Measurements from ENCODE around the gene ADAM30.
A peak's percentile ranks its signal among the peaks of the same experiment; 100 is the strongest.
"Not testable (repeated sequence)": the region's sequence is repeated elsewhere in the genome, so short reads cannot be mapped to it uniquely, and the experiment has no call there.

Gene ADAM30

DNA sequence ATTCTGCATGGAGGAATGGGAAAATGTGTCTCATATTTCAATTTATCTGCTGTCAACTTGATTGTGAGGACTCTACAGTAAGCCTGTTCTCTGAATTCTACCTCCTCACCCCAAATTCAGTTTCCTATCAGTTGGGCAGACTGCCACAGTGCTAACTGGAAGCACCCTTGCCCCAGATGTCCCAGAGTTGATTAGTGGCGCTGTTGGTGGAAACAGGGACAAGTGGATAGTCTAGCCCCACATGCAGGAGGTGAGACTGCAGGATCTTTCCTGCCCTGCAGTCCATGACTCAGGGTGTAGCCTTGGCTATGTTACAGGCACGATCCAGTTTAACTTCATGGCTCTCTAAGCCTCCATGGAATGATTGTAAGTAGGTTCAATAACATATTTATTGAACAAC, 22.1 kb downstream of the ADAM30 start:
- Mint-ChIP-seq H3K4me1 (ENCODE audit: low read depth) (peaks cover 6% of the 10 kb centered on the region), H3K36me3 (ENCODE audit: low read depth) (no peaks in the 10 kb centered on the region), H3K4me3 (no peak overlapping the region), H3K9me3 (no peaks in the 10 kb centered on the region), H3K27me3 (no peaks in the 10 kb centered on the region), H3K27ac (no peak overlapping the region)
- intact Hi-C loops (cut with micrococcal nuclease) = no loop called here

DNA sequence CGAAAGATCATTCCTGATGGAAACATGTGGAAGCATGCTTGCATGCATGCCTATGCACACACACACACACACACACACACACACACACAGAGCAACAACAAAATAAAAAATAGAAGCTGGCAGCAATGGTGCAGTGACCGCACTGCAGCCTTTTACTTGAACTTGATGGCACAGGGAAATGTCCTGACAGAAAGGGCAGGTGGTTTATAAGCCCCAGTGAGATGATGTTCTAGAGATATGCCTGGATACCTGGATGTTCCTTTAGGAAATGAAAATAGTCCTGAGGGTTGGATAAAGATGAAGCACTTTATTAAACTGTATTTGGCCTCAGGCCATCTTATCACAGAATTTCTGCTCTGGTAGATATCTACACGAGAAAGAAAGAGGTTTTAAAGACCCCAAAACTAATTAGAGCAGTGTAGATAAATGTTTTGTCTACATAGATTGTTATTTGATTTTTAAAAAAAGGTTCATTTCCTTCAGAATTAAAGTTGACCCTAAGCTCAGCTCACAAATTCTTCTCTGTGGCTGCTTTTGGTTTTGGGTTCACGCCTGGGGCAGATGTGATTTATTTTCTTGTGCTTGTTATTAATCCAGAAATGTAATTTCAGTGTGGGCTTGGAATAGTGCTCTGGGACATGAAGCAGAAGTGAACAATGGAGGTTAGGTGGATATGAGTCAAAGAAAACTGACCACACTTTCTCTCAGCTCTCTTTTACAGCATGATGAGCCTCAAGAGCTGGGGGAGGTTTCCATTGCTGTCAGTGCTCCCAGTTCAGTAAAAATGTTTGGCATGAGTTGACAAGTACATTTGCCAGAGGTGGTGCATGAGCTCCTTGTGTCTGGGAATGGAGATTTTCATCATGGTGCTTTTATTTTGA, 22.9 kb downstream of the ADAM30 start:
- Mint-ChIP-seq H3K4me1 (ENCODE audit: low read depth) (peaks cover 6% of the 10 kb centered on the region), H3K27me3 (no peaks in the 10 kb centered on the region), H3K36me3 (ENCODE audit: low read depth) (no peaks in the 10 kb centered on the region), H3K4me3 (no peak overlapping the region), H3K27ac (no peak overlapping the region), H3K9me3 (no peaks in the 10 kb centered on the region)
- intact Hi-C loops (cut with micrococcal nuclease) = no loop called here

DNA sequence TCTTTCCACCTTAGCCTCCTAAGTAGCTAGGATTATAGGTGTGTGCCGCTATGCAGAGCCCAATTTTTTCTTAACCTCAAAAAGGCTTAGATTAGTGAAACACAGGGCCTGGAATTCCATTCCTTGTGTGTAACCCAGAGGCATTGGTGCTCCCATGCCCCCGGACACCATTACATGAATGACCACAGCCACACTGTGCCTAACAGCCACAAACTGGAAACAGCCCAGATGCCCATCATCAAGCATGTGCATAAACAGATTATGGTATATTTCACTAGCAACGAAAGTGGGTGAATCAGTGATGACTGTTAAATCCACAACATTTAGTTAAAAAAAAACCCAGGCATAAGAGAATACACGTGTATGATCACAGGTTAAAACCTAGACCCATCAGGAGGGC, 24.4 kb downstream of the ADAM30 start:
- intact Hi-C loops (cut with micrococcal nuclease) = no loop called here
- Mint-ChIP-seq H3K36me3 (ENCODE audit: low read depth) (no peaks in the 10 kb centered on the region), H3K4me1 (ENCODE audit: low read depth) (peaks cover 6% of the 10 kb centered on the region), H3K9me3 (no peaks in the 10 kb centered on the region), H3K27me3 (no peaks in the 10 kb centered on the region), H3K27ac (no peak overlapping the region), H3K4me3 (no peak overlapping the region)

DNA sequence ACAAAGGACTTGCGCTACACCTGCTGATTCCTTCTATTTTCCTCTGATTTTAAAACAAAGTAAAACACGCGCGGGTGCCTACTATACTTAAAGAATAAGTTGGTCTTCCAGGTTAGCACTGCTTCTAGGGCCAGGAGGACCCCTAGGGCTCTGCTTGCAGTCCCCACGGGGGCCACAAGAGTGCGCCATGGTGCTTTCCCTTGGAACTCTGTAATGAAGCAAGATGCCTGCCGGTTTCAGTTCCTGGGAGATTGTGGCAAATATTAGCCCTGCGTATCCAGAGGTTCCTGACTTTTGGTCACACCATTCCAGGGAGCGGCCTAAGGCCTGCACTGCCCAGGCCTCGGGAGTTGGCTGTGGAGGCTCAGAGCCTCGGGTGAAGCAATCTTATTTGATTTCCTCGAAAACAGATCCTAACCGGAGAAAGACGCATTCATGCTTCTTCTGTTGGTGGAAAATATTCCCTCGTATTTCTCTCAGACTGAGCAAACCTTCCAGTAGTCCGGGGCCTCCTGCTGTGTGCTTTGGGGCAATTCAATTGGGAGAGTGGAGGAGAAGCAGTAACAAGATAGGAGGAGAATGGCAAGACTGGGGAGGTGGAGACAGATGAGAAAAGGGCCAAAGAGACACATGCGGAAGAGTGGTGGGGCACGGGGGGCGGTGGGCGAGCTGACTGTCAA, 25.3 kb downstream of the ADAM30 start:
- intact Hi-C loops (cut with micrococcal nuclease) = no loop called here
- Mint-ChIP-seq H3K27me3 (peaks cover 1% of the 10 kb centered on the region), H3K9me3 (no peaks in the 10 kb centered on the region), H3K4me3 (no peak overlapping the region), H3K4me1 (ENCODE audit: low read depth) (peaks cover 6% of the 10 kb centered on the region), H3K27ac (peak overlapping the region; percentile 36), H3K36me3 (ENCODE audit: low read depth) (no peaks in the 10 kb centered on the region)

DNA sequence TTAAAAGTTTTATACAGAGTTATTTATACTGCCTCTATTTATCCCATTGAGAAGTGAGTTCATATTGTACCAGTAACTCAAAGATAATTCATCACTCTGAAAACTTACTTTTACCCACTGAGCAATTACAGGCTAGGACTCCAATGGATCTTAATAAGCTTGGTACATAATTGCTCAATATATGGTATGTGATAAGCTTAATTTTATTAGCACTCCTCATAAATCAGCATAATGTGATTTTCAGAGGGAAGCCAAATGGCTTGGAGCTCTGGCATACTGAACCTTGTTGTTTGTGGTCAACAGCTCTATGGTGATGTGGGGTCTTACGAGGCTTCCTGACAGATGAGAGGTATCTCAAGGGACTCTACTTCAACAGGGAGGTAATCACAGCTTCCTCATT, 26.3 kb downstream of the ADAM30 start:
- Mint-ChIP-seq H3K4me1 (ENCODE audit: low read depth) (peaks cover 6% of the 10 kb centered on the region), H3K9me3 (no peaks in the 10 kb centered on the region), H3K27me3 (peaks cover 1% of the 10 kb centered on the region), H3K27ac (no peak overlapping the region), H3K4me3 (no peak overlapping the region), H3K36me3 (ENCODE audit: low read depth) (no peaks in the 10 kb centered on the region)
- intact Hi-C loops (cut with micrococcal nuclease) = loop anchor here (10.0 kb wide), 2 partner anchors 45 to 65 kb away; no protein-coding TSS in a partner anchor

DNA sequence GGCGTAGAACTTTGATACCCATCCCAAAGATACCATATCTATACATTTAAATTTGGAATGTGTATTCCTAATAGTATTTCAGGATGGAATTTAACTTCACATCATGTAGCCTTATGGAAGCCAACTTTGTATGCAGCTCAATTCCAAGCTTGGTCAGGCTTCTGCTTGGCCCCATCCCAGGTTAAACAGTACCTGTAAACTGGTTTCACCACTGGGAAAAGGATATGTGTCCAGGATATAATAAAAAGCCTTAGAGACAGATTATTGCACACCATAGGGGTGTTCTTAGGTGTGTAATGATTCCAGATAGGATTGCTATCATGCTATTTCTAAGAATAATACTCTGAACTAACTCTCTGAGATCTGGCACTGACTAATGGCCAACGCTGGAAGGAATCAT, 28.1 kb downstream of the ADAM30 start:
- Mint-ChIP-seq H3K27ac (no peak overlapping the region), H3K4me3 (no peak overlapping the region), H3K27me3 (peaks cover 1% of the 10 kb centered on the region), H3K4me1 (ENCODE audit: low read depth) (peaks cover 6% of the 10 kb centered on the region), H3K9me3 (no peaks in the 10 kb centered on the region), H3K36me3 (ENCODE audit: low read depth) (no peaks in the 10 kb centered on the region)
- intact Hi-C loops (cut with micrococcal nuclease) = loop anchor here (10.0 kb wide), 2 partner anchors 47 to 63 kb away; no protein-coding TSS in a partner anchor

DNA sequence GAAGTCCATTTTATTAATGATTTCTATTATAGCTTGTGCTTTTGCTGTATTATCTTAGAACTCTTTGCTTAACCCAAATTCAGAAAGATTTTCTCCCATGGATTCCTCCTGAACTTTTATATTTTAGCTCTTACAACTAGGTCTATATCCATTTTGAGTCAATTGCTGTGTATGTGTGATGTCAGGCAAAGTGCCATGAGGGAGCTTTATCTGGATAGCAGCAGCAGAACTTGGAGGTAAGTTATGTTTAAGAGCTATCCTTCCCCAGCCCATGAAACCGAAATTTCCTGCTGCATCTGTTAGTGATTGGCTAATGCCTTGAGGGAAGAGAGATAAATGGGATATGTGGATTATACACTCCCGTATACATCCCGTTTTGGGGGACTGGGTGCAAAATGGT, 29.9 kb downstream of the ADAM30 start:
- H3K4me1 Mint-ChIP-seq (ENCODE audit: low read depth) = peaks cover 5% of the 10 kb centered on the region
- peaks cover 1% of the 10 kb centered on the region for H3K27me3 Mint-ChIP-seq
- H3K4me3 Mint-ChIP-seq = no peak overlapping the region
- intact Hi-C loops (cut with micrococcal nuclease) = loop anchor here (10.0 kb wide), 2 partner anchors 48 to 62 kb away; no protein-coding TSS in a partner anchor
- no peaks in the 10 kb centered on the region for H3K9me3 Mint-ChIP-seq
- no peak overlapping the region for H3K27ac Mint-ChIP-seq
- H3K36me3 Mint-ChIP-seq (ENCODE audit: low read depth) = no peaks in the 10 kb centered on the region

DNA sequence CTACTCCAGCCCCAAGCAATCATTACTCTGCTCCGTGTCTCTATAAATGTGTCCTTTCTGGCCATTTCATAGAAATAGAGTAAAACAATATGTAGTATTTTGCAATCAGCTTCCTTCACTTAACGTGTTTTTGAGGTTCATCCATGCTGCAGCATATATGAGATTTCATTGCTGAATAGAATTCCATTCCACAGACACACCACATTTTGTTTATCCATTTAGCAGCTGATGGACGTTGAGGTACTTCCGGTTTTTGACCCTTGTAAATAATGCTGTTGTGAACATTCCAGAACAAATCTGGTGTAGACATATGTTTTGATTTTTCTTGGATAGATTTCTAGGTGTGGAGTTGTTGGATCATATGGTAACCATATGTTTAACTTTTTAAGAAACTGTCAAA, 30.7 kb downstream of the ADAM30 start:
- Mint-ChIP-seq H3K27me3 (peaks cover 1% of the 10 kb centered on the region), H3K9me3 (no peaks in the 10 kb centered on the region), H3K36me3 (ENCODE audit: low read depth) (no peaks in the 10 kb centered on the region), H3K4me1 (ENCODE audit: low read depth) (no peaks in the 10 kb centered on the region), H3K27ac (no peak overlapping the region), H3K4me3 (no peak overlapping the region)
- intact Hi-C loops (cut with micrococcal nuclease) = loop anchor here (10.0 kb wide), 2 partner anchors 49 to 61 kb away; no protein-coding TSS in a partner anchor

DNA sequence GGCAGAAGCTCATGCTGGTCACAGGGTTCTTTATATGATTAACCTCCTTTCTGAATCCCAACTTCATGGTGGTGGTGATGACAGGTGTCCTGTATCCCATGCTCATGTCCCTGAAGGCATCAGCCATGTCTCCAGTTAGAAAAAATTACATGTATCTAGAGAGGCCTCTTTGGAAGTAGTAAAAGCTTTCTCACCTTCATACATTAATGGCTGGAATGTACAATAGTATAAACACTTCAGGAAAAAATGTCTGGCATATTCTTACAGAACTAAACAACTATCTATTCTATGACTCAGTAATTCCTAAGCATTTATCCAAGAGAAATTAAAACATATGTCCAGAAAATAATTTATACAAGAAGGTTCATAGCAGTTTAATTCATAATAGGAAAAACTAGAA, 34.0 kb downstream of the ADAM30 start:
- intact Hi-C loops (cut with micrococcal nuclease) = loop anchor here (10.0 kb wide), 2 partner anchors 53 to 57 kb away; no protein-coding TSS in a partner anchor
- H3K4me3 Mint-ChIP-seq = no peak overlapping the region
- peaks cover 1% of the 10 kb centered on the region for H3K27me3 Mint-ChIP-seq
- H3K27ac Mint-ChIP-seq = no peak overlapping the region
- no peaks in the 10 kb centered on the region for H3K36me3 Mint-ChIP-seq (ENCODE audit: low read depth)
- no peaks in the 10 kb centered on the region for H3K9me3 Mint-ChIP-seq
- H3K4me1 Mint-ChIP-seq (ENCODE audit: low read depth) = peaks cover 26% of the 10 kb centered on the region

DNA sequence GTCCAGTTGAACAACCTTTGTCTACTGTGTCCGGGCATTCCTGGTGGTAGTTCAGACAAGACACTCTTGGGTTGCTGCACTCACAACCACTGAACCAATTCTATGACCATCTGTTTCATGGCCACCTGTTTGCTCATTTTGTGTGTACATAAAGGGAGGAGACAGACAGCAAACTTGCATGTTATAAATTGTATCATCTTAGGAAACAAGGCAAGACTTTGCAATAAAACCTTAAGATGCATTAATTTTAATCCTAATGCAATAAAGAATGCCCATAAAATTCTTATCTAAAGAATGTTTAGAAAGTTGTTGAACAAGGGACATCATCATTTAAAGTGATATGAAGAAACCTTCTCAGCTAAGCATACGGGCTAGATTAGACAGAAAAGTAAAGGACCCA, 34.8 kb downstream of the ADAM30 start:
- Mint-ChIP-seq H3K27me3 (no peaks in the 10 kb centered on the region), H3K4me3 (no peak overlapping the region), H3K27ac (no peak overlapping the region), H3K36me3 (ENCODE audit: low read depth) (no peaks in the 10 kb centered on the region), H3K9me3 (no peaks in the 10 kb centered on the region), H3K4me1 (ENCODE audit: low read depth) (peaks cover 26% of the 10 kb centered on the region)
- intact Hi-C loops (cut with micrococcal nuclease) = loop anchor here (10.0 kb wide), 2 partner anchors 53 to 57 kb away; no protein-coding TSS in a partner anchor

DNA sequence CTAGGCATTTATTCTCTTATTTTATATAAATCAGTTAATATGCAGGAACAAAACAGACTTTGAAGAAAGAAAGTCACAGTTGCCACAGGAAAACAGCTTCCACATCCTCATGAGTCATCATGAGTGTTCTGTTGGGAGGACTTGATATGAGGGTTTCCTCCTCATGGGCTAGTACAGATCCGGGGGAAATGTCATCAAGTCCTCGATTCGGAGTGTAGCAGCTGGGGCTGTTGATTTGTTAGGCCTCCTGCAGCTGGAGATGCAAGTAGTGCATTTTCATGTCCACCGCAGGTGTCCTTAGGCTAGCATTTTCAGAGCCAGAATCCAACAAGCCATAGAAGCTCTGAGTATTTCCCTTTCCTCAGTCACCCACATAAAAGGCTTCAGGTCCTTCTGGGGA, 36.7 kb downstream of the ADAM30 start:
- intact Hi-C loops (cut with micrococcal nuclease) = loop anchor here (10.0 kb wide), 2 partner anchors 55 kb away; no protein-coding TSS in a partner anchor

DNA sequence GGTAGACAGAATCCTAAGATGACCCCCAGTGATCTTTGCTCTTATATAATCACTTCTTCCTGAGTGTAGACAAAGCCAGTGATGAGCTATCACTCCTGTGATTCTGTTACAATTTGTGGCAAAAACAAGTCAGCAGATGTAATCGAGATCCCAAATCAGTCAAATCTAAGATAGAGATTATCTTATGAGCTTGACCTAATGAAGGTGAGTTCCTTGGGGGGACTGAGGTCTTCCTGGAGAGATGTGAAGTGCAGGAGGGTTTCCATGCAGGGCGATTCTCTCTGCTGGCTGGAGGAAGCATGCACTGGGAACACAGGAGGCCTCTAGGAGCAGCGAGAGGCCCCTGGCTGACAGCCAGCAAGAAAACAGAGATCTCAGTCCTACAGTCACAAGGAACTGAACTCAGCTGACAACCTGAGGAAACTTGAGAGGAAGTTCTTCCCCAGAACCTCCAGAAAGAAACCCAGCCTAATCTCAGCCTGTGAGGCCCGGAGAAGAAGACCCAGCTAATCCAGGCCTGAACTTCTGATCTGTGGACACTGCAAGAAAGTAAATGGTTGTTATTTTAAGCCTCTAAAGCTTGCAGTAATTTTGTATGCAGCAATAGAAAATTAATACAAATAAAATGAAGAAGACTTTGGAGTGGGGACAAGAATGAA, 37.6 kb downstream of the ADAM30 start:
- Mint-ChIP-seq H3K27ac (peak overlapping the region; percentile 62), H3K4me1 (ENCODE audit: low read depth) (peaks cover 26% of the 10 kb centered on the region)
- H3K9me3 Mint-ChIP-seq; H3K27me3 Mint-ChIP-seq; H3K4me3 Mint-ChIP-seq; H3K36me3 Mint-ChIP-seq (ENCODE audit: low read depth); intact Hi-C loops (cut with micrococcal nuclease): not testable (repeated sequence)

More for the DNA sequence above, 36.7 kb downstream of the ADAM30 start:
- Mint-ChIP-seq H3K27me3 (no peaks in the 10 kb centered on the region), H3K4me1 (ENCODE audit: low read depth) (peaks cover 26% of the 10 kb centered on the region), H3K4me3 (no peak overlapping the region), H3K36me3 (ENCODE audit: low read depth) (no peaks in the 10 kb centered on the region), H3K27ac (no peak overlapping the region), H3K9me3 (no peaks in the 10 kb centered on the region)

DNA sequence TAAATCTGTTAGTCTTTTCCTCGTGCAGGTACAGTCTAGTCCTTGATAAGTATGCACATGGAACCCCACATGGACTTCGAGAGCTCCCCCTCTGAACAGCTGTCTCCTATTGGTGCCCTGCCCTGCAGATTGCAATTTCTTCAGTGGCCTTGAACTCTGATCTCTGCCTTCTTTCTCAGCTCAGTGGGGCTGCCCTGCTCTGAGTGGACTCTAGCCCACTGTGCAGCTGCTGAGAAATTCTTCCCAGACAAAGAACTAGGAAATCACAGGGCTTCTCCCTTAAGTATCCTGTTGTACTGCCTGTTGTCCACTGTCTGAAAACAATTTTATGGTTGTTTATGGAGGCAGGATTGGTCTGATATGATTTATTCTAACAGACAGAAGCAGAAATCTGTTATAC, 38.2 kb downstream of the ADAM30 start:
- Mint-ChIP-seq H3K9me3 (no peaks in the 10 kb centered on the region), H3K4me1 (ENCODE audit: low read depth) (peaks cover 26% of the 10 kb centered on the region), H3K27me3 (no peaks in the 10 kb centered on the region), H3K4me3 (no peak overlapping the region), H3K36me3 (ENCODE audit: low read depth) (no peaks in the 10 kb centered on the region), H3K27ac (no peak overlapping the region)
- intact Hi-C loops (cut with micrococcal nuclease) = no loop called here

DNA sequence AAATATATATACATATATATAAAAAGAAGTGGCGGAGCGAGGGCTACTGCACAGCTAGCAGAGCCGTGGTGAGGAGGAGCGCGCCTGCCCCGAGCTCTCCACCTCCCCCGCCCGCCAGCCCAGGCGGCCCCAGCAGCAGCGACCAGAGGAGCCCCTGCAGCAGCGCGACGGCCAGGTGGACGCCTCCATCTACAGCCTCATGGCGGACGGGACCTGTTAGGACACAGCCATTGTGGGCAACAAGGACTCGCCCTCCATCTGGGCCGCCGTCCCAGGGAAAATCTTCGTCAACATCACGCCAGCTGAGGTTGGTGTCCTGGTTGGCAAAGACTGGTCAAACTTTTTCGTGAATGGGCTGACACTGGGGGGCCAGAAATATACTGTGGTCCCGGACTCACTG, 43.2 kb downstream of the ADAM30 start:
- no peaks in the 10 kb centered on the region for H3K36me3 Mint-ChIP-seq (ENCODE audit: low read depth)
- no peak overlapping the region for H3K27ac Mint-ChIP-seq
- H3K9me3 Mint-ChIP-seq = no peaks in the 10 kb centered on the region
- intact Hi-C loops (cut with micrococcal nuclease) = no loop called here
- peaks cover 3% of the 10 kb centered on the region for H3K4me1 Mint-ChIP-seq (ENCODE audit: low read depth)
- no peak overlapping the region for H3K4me3 Mint-ChIP-seq
- no peaks in the 10 kb centered on the region for H3K27me3 Mint-ChIP-seq

All from dendritic cell treated with granulocyte-macrophage colony-stimulating factor and Interleukin-4, amounts not matched to agents 40 ng/mL and 50 ng/mL, for 4 days (primary cell).